HCT116 (cell line): Measurements from ENCODE around the gene EEF1AKMT4. TPM values are rescaled to one million over a fixed set of nuclear protein-coding genes. Genes with fewer than 3 reads are reported as not detected.

Experiments
- ATAC-seq: fragments of 200-7000 bp; cut with Tn5 transposase; 2 replicates; pipeline ENCODE4 v1.9.1; 2020; ENCODE audit warnings: mild to moderate bottlenecking, moderate library complexity
- BruUV-seq: library from RNA; stranded (reverse); fragments of 400-500 nt; replicated peaks from 2 replicates; lab custom pipeline; 2021; lab: Mats Ljungman, UMichigan
- CTCF ChIA-PET: fragments of 300-600 bp; sonication (Branson Sonifier 250); formaldehyde crosslinking; loops from one replicate; lab custom pipeline; 2021; ENCODE audit warnings: antibody characterized with exemption; lab: Charles Lee
- POLR2A ChIA-PET: fragments of 300-600, 350-600 bp; sonication (Branson Sonifier 250); formaldehyde crosslinking; loops from one replicate; lab custom pipeline; 2021; ENCODE audit warnings: antibody characterized with exemption; lab: Charles Lee
- RAD21 ChIA-PET, 2 experiments: fragments of 300-600 bp; sonication (Branson Sonifier 250); formaldehyde crosslinking; loops; one replicate each; lab custom pipeline; 2023; ENCODE audit warnings: low total read pairs in 2 of 2; ENCODE audit not compliant: uncharacterized antibody in 2 of 2, unreplicated experiment in 2 of 2, low non-redundant PET in 1 of 2; lab: Charles Lee
- DNase-seq: peaks from one replicate; pipeline ENCODE4 v3.0.0-alpha.2; 2010; ENCODE audit warnings: low read depth, low spot score
- H2AFZ ChIP-seq: fragments of 200-600 bp; shearing (Covaris generic), sonication (generic); 2 replicates; pipeline ENCODE4 v1.6.1; 2017; ENCODE audit warnings: low read depth, mixed run types, mixed read lengths, antibody characterized with exemption, low read length; ENCODE audit not compliant: poor library complexity, severe bottlenecking
- H3K27ac ChIP-seq: 2 replicates; pipeline ENCODE4 v1.5.1; 2012; ENCODE audit warnings: low read depth, low read length
- H3K27me3 ChIP-seq: fragments of 200-600 bp; sonication (generic); 2 replicates; pipeline ENCODE4 v1.6.1; 2016; ENCODE audit warnings: mixed run types, low read length, mixed read lengths; ENCODE audit not compliant: insufficient read depth
- H3K36me3 ChIP-seq, 2 experiments: fragments of 200-500 bp in 1 of 2; fragments of 200-600 bp in 1 of 2; sonication (Bioruptor generic) in 1 of 2; sonication (generic) in 1 of 2; 2 replicates each; pipeline versions ENCODE4 v1.5.1 to v1.6.1; 2014 to 2016; ENCODE audit warnings: low read length in 2 of 2, inconsistent platforms in 1 of 2, mixed read lengths in 1 of 2, mixed run types in 1 of 2; ENCODE audit not compliant: insufficient read depth in 2 of 2, control insufficient read depth in 1 of 2
- H3K4me1 ChIP-seq, 2 experiments: fragments of 200-600 bp in 1 of 2; sonication (generic) in 1 of 2; 2 replicates each; pipeline versions ENCODE4 v1.5.1 to v1.6.1; 2012 to 2017; ENCODE audit warnings: low read length in 2 of 2, inconsistent platforms in 1 of 2, mild to moderate bottlenecking in 1 of 2, mixed read lengths in 1 of 2, mixed run types in 1 of 2, moderate library complexity in 1 of 2; ENCODE audit not compliant: insufficient read depth in 2 of 2, control insufficient read depth in 1 of 2
- H3K4me2 ChIP-seq: fragments of 200-600 bp; sonication (generic); 2 replicates; pipeline ENCODE4 v1.6.1; 2017; ENCODE audit warnings: mixed run types, low read length, mixed read lengths
- H3K4me3 ChIP-seq, 2 experiments: fragments of 200-600 bp in 1 of 2; sonication (generic) in 1 of 2; replicated peaks in 1 of 2; 2 replicates each; pipeline ENCODE4 v1.5.1; 2011 to 2016; ENCODE audit warnings: low read length in 2 of 2, control low read depth in 1 of 2, low read depth in 1 of 2, mild to moderate bottlenecking in 1 of 2, mixed read lengths in 1 of 2, mixed run types in 1 of 2
- H3K79me2 ChIP-seq: fragments of 200-600 bp; sonication (generic); 2 replicates; pipeline ENCODE4 v1.6.1; 2017; ENCODE audit warnings: mild to moderate bottlenecking, mixed run types, low read length, moderate library complexity, mixed read lengths; ENCODE audit not compliant: insufficient read depth
- H3K9ac ChIP-seq: fragments of 200-600 bp; sonication (generic); 2 replicates; pipeline ENCODE4 v1.6.1; 2016; ENCODE audit warnings: low read length, mixed read lengths
- H3K9me2 ChIP-seq: fragments of 200-600 bp; sonication (generic), shearing (Covaris generic); 2 replicates; pipeline ENCODE4 v1.6.1; 2017; ENCODE audit warnings: mixed run types, mild to moderate bottlenecking, moderate library complexity; ENCODE audit not compliant: insufficient read depth
- H3K9me3 ChIP-seq, 2 experiments: fragments of 200-500 bp in 1 of 2; fragments of 200-600 bp in 1 of 2; sonication (Bioruptor generic) in 1 of 2; sonication (generic) in 1 of 2; 2 replicates each; pipeline ENCODE4 v1.6.1; 2014 to 2017; ENCODE audit warnings: low read length in 2 of 2, mixed read lengths in 2 of 2, inconsistent platforms in 1 of 2, low read depth in 1 of 2, mild to moderate bottlenecking in 1 of 2, mixed run types in 1 of 2, moderate library complexity in 1 of 2; ENCODE audit not compliant: control insufficient read depth in 1 of 2, insufficient read depth in 1 of 2
- H4K20me1 ChIP-seq: fragments of 200-600 bp; sonication (generic), shearing (Covaris generic); 2 replicates; pipeline ENCODE4 v1.6.1; 2017; ENCODE audit warnings: mixed run types, mild to moderate bottlenecking, moderate library complexity; ENCODE audit not compliant: insufficient read depth
- ATF3 ChIP-seq: IDR thresholded peaks from 2 replicates; pipeline ENCODE4 v1.6.1; 2012
- CBX3 ChIP-seq: IDR thresholded peaks from 2 replicates; pipeline ENCODE4 v1.6.1; 2012; ENCODE audit warnings: low read depth
- CEBPB ChIP-seq: IDR thresholded peaks from 2 replicates; pipeline ENCODE4 v1.6.1; 2012; ENCODE audit warnings: low read depth
- CTCF ChIP-seq, 3 experiments: fragments of 200-600 bp in 1 of 3; sonication (generic) in 1 of 3; IDR thresholded peaks in 2 of 3; conservative IDR thresholded peaks in 1 of 3; 2 replicates each; pipeline ENCODE4 v1.5.1; 2012 to 2017; ENCODE audit warnings: low read depth in 2 of 3, low read length in 2 of 3, antibody characterized with exemption in 1 of 3, borderline replicate concordance in 1 of 3, control low read depth in 1 of 3, mild to moderate bottlenecking in 1 of 3, mixed read lengths in 1 of 3, mixed run types in 1 of 3, moderate library complexity in 1 of 3; ENCODE audit not compliant: insufficient read depth in 1 of 3
- ELF1 ChIP-seq: IDR thresholded peaks from 2 replicates; pipeline ENCODE4 v1.6.1; 2012; ENCODE audit warnings: low read depth, borderline replicate concordance
- EZH2 ChIP-seq: fragments of 200-600 bp; sonication (generic); IDR thresholded peaks from 2 replicates; pipeline ENCODE4 v1.6.1; 2017; ENCODE audit warnings: antibody characterized with exemption, mixed run types
- FOSL1 ChIP-seq: IDR thresholded peaks from 2 replicates; pipeline ENCODE4 v1.6.1; 2012; ENCODE audit warnings: low read depth
- JUND ChIP-seq: IDR thresholded peaks from 2 replicates; pipeline ENCODE4 v1.6.1; 2012
- MAX ChIP-seq: IDR thresholded peaks from 2 replicates; pipeline ENCODE4 v1.6.1; 2012
- POLR2A ChIP-seq: IDR thresholded peaks from 2 replicates; pipeline ENCODE4 v1.7.0; 2011; ENCODE audit warnings: borderline replicate concordance; ENCODE audit not compliant: insufficient read depth, insufficient read length; ENCODE audit errors: extremely low read depth
- POLR2AphosphoS5 ChIP-seq: IDR thresholded peaks from 2 replicates; pipeline ENCODE4 v1.6.1; 2011; ENCODE audit warnings: mild to moderate bottlenecking, low read depth, low read length, moderate library complexity
- RAD21 ChIP-seq: IDR thresholded peaks from 2 replicates; pipeline ENCODE4 v1.6.1; 2012; ENCODE audit warnings: low read depth, mild to moderate bottlenecking
- REST ChIP-seq: IDR thresholded peaks from 2 replicates; pipeline ENCODE4 v1.6.1; 2012; ENCODE audit warnings: low read depth
- SIN3A ChIP-seq: IDR thresholded peaks from 2 replicates; pipeline ENCODE4 v1.6.1; 2012; ENCODE audit warnings: low read depth
- SP1 ChIP-seq: IDR thresholded peaks from 2 replicates; pipeline ENCODE4 v1.6.1; 2012; ENCODE audit warnings: low read depth
- SRF ChIP-seq: IDR thresholded peaks from 2 replicates; pipeline ENCODE4 v1.6.1; 2012; ENCODE audit warnings: low read depth
- TCF7L2 ChIP-seq: IDR thresholded peaks from 2 replicates; pipeline ENCODE4 v1.7.0; 2011; ENCODE audit warnings: borderline replicate concordance, inconsistent platforms; ENCODE audit not compliant: insufficient read depth, insufficient read length; ENCODE audit errors: extremely low read depth
- YY1 ChIP-seq: IDR thresholded peaks from 2 replicates; pipeline ENCODE4 v1.6.1; 2011; ENCODE audit warnings: low read length, low read depth, moderate library complexity, mild to moderate bottlenecking; ENCODE audit not compliant: insufficient replicate concordance; ENCODE audit errors: extremely low read depth
- ZBTB33 ChIP-seq: IDR thresholded peaks from 2 replicates; pipeline ENCODE4 v1.6.1; 2011; ENCODE audit warnings: mild to moderate bottlenecking, low read length, moderate library complexity; ENCODE audit not compliant: insufficient replicate concordance; ENCODE audit errors: extremely low read depth
- ZFX ChIP-seq: fragments of 450-650 bp; IDR thresholded peaks from 2 replicates; pipeline ENCODE4 v1.6.1; 2017
- intact Hi-C: fragments of 100-400 bp; cut with micrococcal nuclease; formaldehyde crosslinking; loops from 2 replicates; pipeline ENCODE4 v1.10.0; 2022
- total RNA-seq: library from RNA; stranded (reverse); gene quantifications from one replicate; pipeline ENCODE4 v1.2.1, GENCODE V29; 2021; ENCODE audit not compliant: unreplicated experiment

Gene EEF1AKMT4
- total RNA-seq, 1 experiment from 2014 or later: 10.5 TPM

- BruUV-seq: no TSS peak
- CTCF ChIA-PET: interaction anchor here (0.5 to 2.1 kb wide), 2 partner anchors 34 to 71 kb away, joined by 3 to 4 read pairs; no protein-coding TSS in a partner anchor
- peak within 1 kb of the TSS; percentile 61 for H3K9ac ChIP-seq
- H2AFZ ChIP-seq: no peak within 1 kb of the TSS
- POLR2A ChIA-PET: interaction anchor here (1.2 kb wide), 1 partner anchor 59 kb away, joined by 3 read pairs; no protein-coding TSS in a partner anchor
- peak within 1 kb of the TSS; percentile 73 to 77 for H3K4me3 ChIP-seq
- peaks cover 7 to 28% of the 10 kb centered on the region in 2 experiments for H3K4me1 ChIP-seq
- H3K27me3 ChIP-seq: no peaks in the 10 kb centered on the region
- RAD21 ChIA-PET: no interaction called here
- H3K9me3 ChIP-seq: no peaks in the 10 kb centered on the region
- intact Hi-C loops: no loop called here
- H3K27ac ChIP-seq: peak within 1 kb of the TSS; percentile 52; the same call in 1 of the 2 replicates
- no peaks in the 10 kb centered on the region for H4K20me1 ChIP-seq
- DNase-seq (peak; percentile 46), ATAC-seq (peak; percentile 89)
- no peaks in the 10 kb centered on the region for H3K79me2 ChIP-seq
- no peaks in the 10 kb centered on the region for H3K9me2 ChIP-seq
- no peaks in the 10 kb centered on the region for H3K36me3 ChIP-seq
- H3K4me2 ChIP-seq: peak within 1 kb of the TSS; percentile 97
- no peak for TF ChIP-seq ELF1
- peak; percentile 94 for TF ChIP-seq POLR2AphosphoS5
- no peak for TF ChIP-seq TCF7L2
- no peak for TF ChIP-seq ATF3
- peak; percentile 51 for TF ChIP-seq POLR2A
- no peak for TF ChIP-seq REST
- TF ChIP-seq EZH2: no peak
- TF ChIP-seq SIN3A: no peak
- TF ChIP-seq YY1: no peak
- no peak for TF ChIP-seq RAD21
- no peak for TF ChIP-seq ZBTB33
- TF ChIP-seq CBX3: no peak
- TF ChIP-seq CTCF (IDR thresholded peaks at IDR 0.05 in 2 of 3, conservative IDR thresholded peaks at IDR 0.05 in 1 of 3; ENCODE audit: borderline replicate concordance in 1 of 3, insufficient read depth in 1 of 3, low read depth in 2 of 3, low read length in 2 of 3): peak in 1 of 3 experiments; percentile 45; a peak in 1 of 6 replicates
- no peak for TF ChIP-seq SP1
- no peak for TF ChIP-seq JUND
- peak; percentile 23; the same call in 1 of the 2 replicates for TF ChIP-seq ZFX
- no peak for TF ChIP-seq FOSL1
- TF ChIP-seq SRF: no peak
- no peak; the same call in 1 of the 2 replicates for TF ChIP-seq MAX
- TF ChIP-seq CEBPB: no peak
These were observed 19.9 kb upstream of the EEF1AKMT4 start, which contains the start of gene VWA5B2 for GRCh38 chr3:184229394-184230080. VWA5B2 (plus strand) TSS chr3:184229585; CDS start chr3:184230529, 944 bp downstream.
